ENCODE results near the gene RTEL1.
"Not testable (repeated sequence)": the region's sequence is repeated elsewhere in the genome, so short reads cannot be mapped to it uniquely, and the experiment has no call there.

DNA sequence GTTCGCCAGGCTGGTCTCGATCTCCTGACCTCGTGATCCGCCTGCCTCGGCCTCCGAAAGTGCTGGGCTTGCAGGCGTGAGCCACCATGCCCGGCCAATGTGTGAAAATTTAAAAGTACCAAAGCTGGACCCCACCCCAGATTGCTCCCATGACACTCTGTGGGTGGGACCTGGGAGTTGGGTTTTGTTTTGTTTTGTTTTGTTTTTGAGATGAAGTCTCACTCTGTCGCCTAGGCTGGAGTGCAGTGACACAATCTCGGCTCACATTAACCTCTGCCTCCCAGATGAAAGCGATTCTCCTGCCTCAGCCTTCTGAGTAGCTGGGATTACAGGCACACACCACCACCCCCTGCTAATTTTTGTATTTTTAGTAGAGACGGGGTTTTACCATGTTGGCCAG, 13.6 kb downstream of the RTEL1 start:
- not testable (repeated sequence) for TF ChIP-seq POLR2A, CTCF (IDR thresholded peaks at IDR 0.05)
